GM10266 (cell line): ENCODE data around the gene PTPRN2.

Experiments used
- DNase-seq: peaks from one replicate; pipeline ENCODE4 v3.0.0; 2012; ENCODE audit errors: extremely low spot score
- TF ChIP-seq, protein P1 (sequence below): IDR thresholded peaks from 2 replicates; pipeline ENCODE4 v1.5.1; 2012; ENCODE audit warnings: mild to moderate bottlenecking, low read depth; ENCODE audit not compliant: control insufficient read depth, insufficient read depth; ENCODE audit errors: missing control alignments

The PTPRN2 gene

DNA sequence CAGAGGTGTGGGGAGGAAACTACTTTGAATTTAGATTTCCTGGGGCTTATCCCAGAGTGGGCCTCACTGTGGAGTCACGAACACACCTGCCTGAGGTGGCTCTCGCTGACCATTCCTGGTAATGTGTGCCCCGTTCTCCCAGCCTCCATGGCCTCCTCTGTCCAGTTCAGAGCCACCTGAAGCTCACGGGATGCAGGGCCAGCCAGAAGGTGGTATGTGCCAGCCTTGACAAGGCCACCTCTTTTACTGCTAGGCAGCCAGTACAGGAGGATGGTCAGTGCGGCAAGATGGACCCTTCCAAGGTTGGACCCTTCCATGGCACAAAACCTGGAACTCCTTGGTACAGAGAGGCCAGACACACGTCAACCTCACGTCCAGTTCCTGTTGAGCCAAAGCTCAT, 1040.5 kb downstream of the PTPRN2 start:
- TF ChIP-seq, protein P1, sequence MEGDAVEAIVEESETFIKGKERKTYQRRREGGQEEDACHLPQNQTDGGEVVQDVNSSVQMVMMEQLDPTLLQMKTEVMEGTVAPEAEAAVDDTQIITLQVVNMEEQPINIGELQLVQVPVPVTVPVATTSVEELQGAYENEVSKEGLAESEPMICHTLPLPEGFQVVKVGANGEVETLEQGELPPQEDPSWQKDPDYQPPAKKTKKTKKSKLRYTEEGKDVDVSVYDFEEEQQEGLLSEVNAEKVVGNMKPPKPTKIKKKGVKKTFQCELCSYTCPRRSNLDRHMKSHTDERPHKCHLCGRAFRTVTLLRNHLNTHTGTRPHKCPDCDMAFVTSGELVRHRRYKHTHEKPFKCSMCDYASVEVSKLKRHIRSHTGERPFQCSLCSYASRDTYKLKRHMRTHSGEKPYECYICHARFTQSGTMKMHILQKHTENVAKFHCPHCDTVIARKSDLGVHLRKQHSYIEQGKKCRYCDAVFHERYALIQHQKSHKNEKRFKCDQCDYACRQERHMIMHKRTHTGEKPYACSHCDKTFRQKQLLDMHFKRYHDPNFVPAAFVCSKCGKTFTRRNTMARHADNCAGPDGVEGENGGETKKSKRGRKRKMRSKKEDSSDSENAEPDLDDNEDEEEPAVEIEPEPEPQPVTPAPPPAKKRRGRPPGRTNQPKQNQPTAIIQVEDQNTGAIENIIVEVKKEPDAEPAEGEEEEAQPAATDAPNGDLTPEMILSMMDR: no peak

DNA sequence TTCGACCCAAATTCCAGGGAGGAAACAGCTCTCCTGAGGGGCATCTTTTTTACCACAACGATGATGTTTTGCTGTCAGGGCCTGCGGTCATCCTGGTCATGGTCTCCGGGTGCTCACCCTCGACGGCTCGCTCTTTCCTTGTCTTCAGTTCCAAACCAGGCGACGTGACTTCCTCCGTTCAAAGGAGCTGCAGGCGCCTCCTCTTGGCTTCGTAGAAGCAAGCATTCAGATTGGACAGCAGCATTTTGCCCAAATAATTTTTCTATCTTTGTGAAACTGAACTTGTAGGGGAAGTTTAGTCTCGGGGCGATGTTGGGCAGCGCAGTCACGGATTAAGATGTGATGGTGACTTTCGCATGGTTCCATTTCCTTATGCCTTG, 1042.0 kb downstream of the PTPRN2 start:
- TF ChIP-seq, protein P1: no peak
- no peak for DNase-seq

More for the DNA sequence above, 1040.5 kb downstream of the PTPRN2 start:
- DNase-seq: no peak

DNA sequence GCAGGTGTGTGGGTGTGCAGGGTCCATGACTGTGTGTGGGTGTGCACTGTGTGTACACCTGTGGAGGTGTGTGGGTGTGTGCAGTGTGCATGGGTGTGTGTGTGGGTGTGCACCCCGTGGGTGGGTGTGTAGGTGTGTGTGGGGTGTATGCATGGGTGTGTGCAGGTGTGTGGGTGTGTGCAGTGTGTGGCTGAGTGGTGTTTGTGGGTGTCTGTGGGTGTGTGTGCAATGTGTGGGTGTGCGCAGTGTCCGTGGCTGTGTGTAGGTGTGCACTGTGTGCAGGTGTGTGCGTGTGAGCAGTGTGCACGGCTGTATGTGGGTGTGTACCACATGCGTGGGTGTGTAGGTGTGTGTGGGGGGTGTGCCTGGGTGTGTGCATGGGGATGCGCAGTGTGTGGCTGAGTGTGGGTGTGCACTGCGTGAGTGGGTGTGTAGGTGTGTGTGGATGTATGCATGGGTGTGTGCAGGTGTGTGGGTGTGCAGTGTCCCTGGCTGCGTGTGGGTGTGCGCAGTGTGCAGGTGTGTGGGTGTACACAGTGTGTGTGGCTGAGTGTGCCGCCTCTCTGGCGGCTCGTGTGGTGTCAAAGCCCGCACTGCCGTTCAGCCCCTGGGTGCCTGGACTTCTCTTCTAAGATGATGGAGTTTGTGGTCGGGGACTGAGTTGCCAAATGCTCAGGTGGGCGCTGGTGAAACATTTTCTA, 1042.5 kb downstream of the PTPRN2 start:
- TF ChIP-seq, protein P1: no peak
- DNase-seq: no peak

DNA sequence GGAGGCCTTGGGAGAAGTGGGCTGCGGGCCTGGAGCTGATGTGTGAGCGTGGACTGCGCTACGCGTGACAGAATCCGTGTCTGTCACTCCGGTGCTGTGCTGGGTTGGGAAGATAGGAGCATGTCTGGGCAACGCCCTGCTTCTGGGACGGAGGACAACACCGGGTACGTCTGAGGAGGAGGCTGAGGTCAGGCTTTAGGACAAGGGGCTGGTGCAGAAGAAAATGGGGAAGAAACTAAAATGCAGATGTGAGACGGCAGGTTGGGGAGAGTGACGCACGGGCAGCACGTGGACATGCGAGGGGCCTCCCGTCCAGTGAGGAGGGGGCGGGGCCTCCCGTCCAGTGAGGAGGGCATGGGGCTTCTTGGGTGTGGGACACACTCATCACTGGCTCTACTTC, 1043.4 kb downstream of the PTPRN2 start:
- DNase-seq: no peak
- TF ChIP-seq, protein P1: no peak

DNA sequence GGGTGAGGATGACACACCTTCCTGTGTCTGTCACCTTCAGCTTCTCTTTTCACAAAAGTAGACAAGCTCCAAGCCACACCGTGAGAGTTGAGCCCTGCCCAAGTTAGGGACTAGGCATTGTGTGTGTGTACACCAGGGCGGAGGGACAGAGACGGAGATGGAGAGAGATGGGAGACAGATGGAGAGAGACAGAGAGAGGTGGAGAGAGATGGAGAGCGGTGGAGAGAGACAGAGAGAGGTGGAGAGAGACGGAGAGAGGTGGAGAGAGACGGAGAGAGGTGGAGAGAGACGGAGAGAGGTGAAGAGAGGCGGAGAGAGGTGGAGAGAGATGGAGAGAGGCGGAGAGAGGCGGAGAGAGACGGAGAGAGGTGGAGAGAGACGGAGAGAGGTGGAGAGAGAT, 1043.8 kb downstream of the PTPRN2 start:
- TF ChIP-seq, protein P1: no peak

DNA sequence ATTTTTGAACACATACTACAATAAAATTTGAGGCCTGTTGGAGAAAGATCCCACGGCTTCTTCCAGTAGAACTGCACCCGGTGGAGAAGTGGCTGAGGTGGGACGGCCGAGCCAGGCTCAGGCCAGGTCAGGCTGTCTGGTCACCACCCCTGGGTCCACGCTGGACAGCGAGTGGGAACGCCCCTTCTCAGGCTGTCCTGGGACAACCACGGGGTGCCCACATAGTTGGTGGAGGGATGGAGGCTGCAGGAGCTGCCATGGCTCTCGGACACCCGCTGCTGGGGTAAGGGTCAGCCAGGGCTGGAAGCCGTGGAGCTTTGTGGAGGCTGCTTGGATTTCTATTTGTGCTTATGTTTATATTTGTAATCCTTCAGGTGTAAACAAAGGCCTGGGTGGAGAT, 1044.3 kb downstream of the PTPRN2 start:
- no peak for DNase-seq
- TF ChIP-seq, protein P1: no peak

More for the DNA sequence above, 1043.8 kb downstream of the PTPRN2 start:
- DNase-seq: no peak
